Smooth muscle cell (in vitro differentiated cells): ENCODE results near the gene FIBP. TPM values are rescaled to one million over a fixed set of nuclear protein-coding genes. Genes with fewer than 3 reads are reported as not detected.

ENCODE experiments used
- DNase-seq: peaks from one replicate; lab custom pipeline; 2025; ENCODE audit not compliant: unreplicated experiment; lab: John Stamatoyannopoulos, UW
- H2AFZ ChIP-seq: fragments of 200-600 bp; sonication (generic); 2 replicates; pipeline ENCODE4 v1.6.0; 2016; ENCODE audit warnings: antibody characterized with exemption, low read depth, mild to moderate bottlenecking
- H3F3A ChIP-seq: fragments of 200-600 bp; sonication (generic); 2 replicates; pipeline ENCODE4 v1.6.0; 2017; ENCODE audit warnings: antibody characterized with exemption, low read depth
- H3K27ac ChIP-seq: fragments of 200-600 bp; sonication (generic); 2 replicates; pipeline ENCODE4 v1.5.1; 2016; ENCODE audit warnings: low read depth, mild to moderate bottlenecking
- H3K27me3 ChIP-seq: fragments of 200-600 bp; sonication (generic); 2 replicates; pipeline ENCODE4 v1.6.1; 2016; ENCODE audit warnings: low read depth, mild to moderate bottlenecking
- H3K36me3 ChIP-seq: fragments of 200-600 bp; sonication (generic); 2 replicates; pipeline ENCODE4 v1.5.1; 2016; ENCODE audit warnings: low read depth
- H3K4me1 ChIP-seq: fragments of 200-600 bp; sonication (generic); 2 replicates; pipeline ENCODE4 v1.5.1; 2016; ENCODE audit warnings: low read depth
- H3K4me2 ChIP-seq: fragments of 200-600 bp; sonication (generic); 2 replicates; pipeline ENCODE4 v1.6.0; 2016; ENCODE audit warnings: mild to moderate bottlenecking
- H3K4me3 ChIP-seq: fragments of 200-600 bp; sonication (generic); 2 replicates; pipeline ENCODE4 v1.5.1; 2016; ENCODE audit warnings: mild to moderate bottlenecking
- H3K79me2 ChIP-seq: fragments of 200-600 bp; sonication (generic); 2 replicates; pipeline ENCODE4 v1.6.0; 2016; ENCODE audit warnings: low read depth, mild to moderate bottlenecking
- H3K9ac ChIP-seq: fragments of 200-600 bp; sonication (generic); 2 replicates; pipeline ENCODE4 v1.6.0; 2016; ENCODE audit warnings: low read depth
- H3K9me3 ChIP-seq: fragments of 200-600 bp; sonication (generic); replicated peaks from 2 replicates; pipeline ENCODE4 v1.5.1; 2016; ENCODE audit warnings: low read depth
- H4K20me1 ChIP-seq: fragments of 200-600 bp; sonication (generic); 2 replicates; pipeline ENCODE4 v1.6.0; 2016; ENCODE audit warnings: low read depth
- CTCF ChIP-seq: fragments of 200-600 bp; sonication (generic); IDR thresholded peaks from 2 replicates; pipeline ENCODE4 v1.5.1; 2017; ENCODE audit warnings: borderline replicate concordance, mild to moderate bottlenecking, antibody characterized with exemption; ENCODE audit not compliant: insufficient read depth, poor library complexity, severe bottlenecking
- WGBS: methylation state at CpG from one replicate; pipeline ENCODE4 v1.1.7; 2016; ENCODE audit warnings: low lambda C conversion rate; 5-methylcytosine and 5-hydroxymethylcytosine counted together
- polyA plus RNA-seq: library from polyadenylated mRNA; unstranded; fragments of >200 nt; fragmentation: Nextera tagmentation; extraction: Ambion mirVana; gene quantifications from 2 replicates; pipeline ENCODE4 v1.2.1, GENCODE V29; 2016
- total RNA-seq: library from RNA; depleted of rRNA; stranded (reverse); fragments of >200 nt; gene quantifications from 2 replicates; pipeline ENCODE4 v1.2.3, GENCODE V29; 2014

FIBP gene
- total and polyA plus RNA-seq, 2 experiments from 2014 or later = 109 to 114 TPM

GRCh38 chr11:65863889-65864705 lies 24.2 kb downstream of the FIBP start:
- Histone ChIP-seq H3K27ac (no peak overlapping the region), H3K9ac (no peak overlapping the region), H3K4me1 (peaks cover 8% of the 10 kb centered on the region), H4K20me1 (peaks cover 46% of the 10 kb centered on the region), H3F3A (peaks cover 58% of the 10 kb centered on the region), H3K27me3 (no peaks in the 10 kb centered on the region), H3K9me3 (no peaks in the 10 kb centered on the region), H3K79me2 (peaks cover 27% of the 10 kb centered on the region), H3K4me3 (no peak overlapping the region), H3K4me2 (no peak overlapping the region), H3K36me3 (no peaks in the 10 kb centered on the region), H2AFZ (no peak overlapping the region)
- no peak for DNase-seq
- WGBS = 88% methylated on average over 12 of the region's 12 CpGs
- TF ChIP-seq CTCF = no peak

- Histone ChIP-seq H3K27ac (no peak overlapping the region), H2AFZ (no peak overlapping the region), H3K79me2 (peaks cover 27% of the 10 kb centered on the region), H3K27me3 (no peaks in the 10 kb centered on the region), H4K20me1 (peaks cover 46% of the 10 kb centered on the region), H3K9me3 (no peaks in the 10 kb centered on the region), H3K9ac (no peak overlapping the region), H3K4me2 (no peak overlapping the region), H3K4me3 (no peak overlapping the region), H3F3A (peaks cover 55% of the 10 kb centered on the region), H3K36me3 (no peaks in the 10 kb centered on the region), H3K4me1 (peaks cover 8% of the 10 kb centered on the region)
- no peak for DNase-seq
- no peak for TF ChIP-seq CTCF
- WGBS = 98% methylated on average over 20 of the region's 24 CpGs
Observed at GRCh38 chr11:65862941-65863888, 25.1 kb downstream of the FIBP start.

DNA sequence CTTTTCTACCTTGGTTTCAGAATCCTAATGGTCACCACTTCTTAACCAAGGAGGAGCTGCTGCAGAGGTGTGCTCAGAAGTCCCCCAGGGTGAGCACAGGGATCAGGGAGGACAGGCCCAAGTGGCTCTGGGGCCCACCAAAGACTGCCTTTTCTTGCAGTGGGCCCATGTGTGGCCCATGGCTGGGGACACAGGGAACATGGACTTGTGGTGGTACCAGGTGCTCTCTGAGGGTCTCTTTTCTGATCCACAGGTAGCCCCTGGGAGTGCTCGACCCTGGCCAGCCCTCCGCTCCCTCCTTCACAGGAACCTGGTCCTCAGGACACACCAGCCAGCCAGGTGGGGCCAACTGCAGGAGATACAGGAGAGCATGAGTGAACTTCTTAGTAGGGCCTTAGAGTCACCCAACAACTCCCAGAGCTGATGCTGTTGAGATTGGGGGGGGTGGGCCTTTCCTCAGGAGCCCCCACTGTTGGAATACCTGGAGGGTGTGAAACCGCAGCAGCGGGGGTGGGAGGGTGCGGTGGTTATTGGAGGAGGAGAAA lies 26.0 kb downstream of the FIBP start:
- WGBS = 79% methylated on average over 5 of the region's 5 CpGs
- DNase-seq = no peak
- Histone ChIP-seq H2AFZ (no peak overlapping the region), H3K4me3 (no peak overlapping the region), H3K27ac (no peak overlapping the region), H3K79me2 (peaks cover 32% of the 10 kb centered on the region), H3K4me2 (peak overlapping the region; percentile 88), H3K36me3 (no peaks in the 10 kb centered on the region), H3K9ac (no peak overlapping the region), H4K20me1 (peaks cover 42% of the 10 kb centered on the region), H3F3A (peaks cover 46% of the 10 kb centered on the region), H3K27me3 (no peaks in the 10 kb centered on the region), H3K9me3 (no peaks in the 10 kb centered on the region), H3K4me1 (peaks cover 8% of the 10 kb centered on the region)
- TF ChIP-seq CTCF = no peak
